ENCODE results near the gene TMEM91. TPM values are rescaled to one million over a fixed set of nuclear protein-coding genes. Genes with fewer than 3 reads are reported as not detected.

The TMEM91 gene
- total and polyA plus RNA-seq, 2 experiments from 2014 or later: 9.3 to 10.6 TPM

DNA sequence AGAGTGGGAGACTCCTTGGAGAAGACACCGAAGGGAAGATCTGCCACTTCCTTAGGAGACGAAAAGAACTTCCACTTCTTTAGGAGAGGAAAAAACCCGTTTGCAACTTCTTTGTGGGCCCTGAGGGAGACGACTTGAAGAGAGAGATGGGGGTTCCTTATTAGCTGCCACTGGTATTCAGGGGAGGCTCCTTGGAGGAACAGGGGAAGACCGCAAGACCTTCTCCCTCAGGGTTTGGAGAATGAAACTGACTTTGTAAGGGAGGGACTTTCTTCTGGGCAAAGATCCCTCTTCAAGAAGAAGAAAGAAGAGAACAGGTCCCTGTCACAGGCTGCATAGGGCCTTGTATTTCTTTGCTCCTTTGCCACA lies 21.7 kb downstream of the TMEM91 start:
- Mint-ChIP-seq H3K36me3 (ENCODE audit: low read depth) (peaks cover 9% of the 10 kb centered on the region), H3K27ac (peak overlapping the region; percentile 100), H3K9me3 (no peaks in the 10 kb centered on the region), H3K4me3 (peak overlapping the region; percentile 98), H3K4me1 (peaks cover 19% of the 10 kb centered on the region), H3K27me3 (ENCODE audit: insufficient read depth, low read depth, poor library complexity) (peaks cover 6% of the 10 kb centered on the region)
- H3K4me2 ChIP-seq: peak overlapping the region; percentile 83
- DNase-seq (ENCODE audit: low spot score) (no peak), ATAC-seq (no peak)
- no peaks in the 10 kb centered on the region for H3K27me3 ChIP-seq (ENCODE audit: insufficient read depth)
- H3K36me3 ChIP-seq (ENCODE audit: insufficient read depth): no peaks in the 10 kb centered on the region
- H3K4me3 ChIP-seq: peak overlapping the region; percentile 80
- no peaks in the 10 kb centered on the region for H3F3A ChIP-seq (replicated peaks; ENCODE audit: low read depth)
- no peaks in the 10 kb centered on the region for H3K9me2 ChIP-seq (ENCODE audit: insufficient read depth)
- H3K79me2 ChIP-seq (replicated peaks; ENCODE audit: insufficient read depth): peaks cover 35% of the 10 kb centered on the region
- H3K4me1 ChIP-seq (ENCODE audit: insufficient read depth): peaks cover 12% of the 10 kb centered on the region; the same call in 1 of the 2 replicates
- peak overlapping the region; percentile 35; the same call in 1 of the 2 replicates for H2AFZ ChIP-seq
- H3K27ac ChIP-seq (ENCODE audit: low read depth): peak overlapping the region; percentile 68
- TF ChIP-seq POLR2AphosphoS5 (IDR thresholded peaks at IDR 0.05; ENCODE audit: low read depth) (no peak), ZNF462 (CRISPR knock-in tag; IDR thresholded peaks at IDR 0.05) (no peak), EZH2 (IDR thresholded peaks at IDR 0.05; ENCODE audit: low read depth, unreplicated experiment) (no peak), CREB1 (CRISPR knock-in tag; IDR thresholded peaks at IDR 0.05; ENCODE audit: low read depth) (no peak), NANOG (IDR thresholded peaks at IDR 0.05; ENCODE audit: borderline replicate concordance) (no peak), STAT1 (IDR thresholded peaks at IDR 0.05; ENCODE audit: unreplicated experiment) (no peak), CTCF (conservative IDR thresholded peaks at IDR 0.05; ENCODE audit: low read depth in 2 of 2) (no peak), ZNF331 (CRISPR knock-in tag; IDR thresholded peaks at IDR 0.05; ENCODE audit: low read depth) (no peak)
- TF ChIP-seq, protein P1, sequence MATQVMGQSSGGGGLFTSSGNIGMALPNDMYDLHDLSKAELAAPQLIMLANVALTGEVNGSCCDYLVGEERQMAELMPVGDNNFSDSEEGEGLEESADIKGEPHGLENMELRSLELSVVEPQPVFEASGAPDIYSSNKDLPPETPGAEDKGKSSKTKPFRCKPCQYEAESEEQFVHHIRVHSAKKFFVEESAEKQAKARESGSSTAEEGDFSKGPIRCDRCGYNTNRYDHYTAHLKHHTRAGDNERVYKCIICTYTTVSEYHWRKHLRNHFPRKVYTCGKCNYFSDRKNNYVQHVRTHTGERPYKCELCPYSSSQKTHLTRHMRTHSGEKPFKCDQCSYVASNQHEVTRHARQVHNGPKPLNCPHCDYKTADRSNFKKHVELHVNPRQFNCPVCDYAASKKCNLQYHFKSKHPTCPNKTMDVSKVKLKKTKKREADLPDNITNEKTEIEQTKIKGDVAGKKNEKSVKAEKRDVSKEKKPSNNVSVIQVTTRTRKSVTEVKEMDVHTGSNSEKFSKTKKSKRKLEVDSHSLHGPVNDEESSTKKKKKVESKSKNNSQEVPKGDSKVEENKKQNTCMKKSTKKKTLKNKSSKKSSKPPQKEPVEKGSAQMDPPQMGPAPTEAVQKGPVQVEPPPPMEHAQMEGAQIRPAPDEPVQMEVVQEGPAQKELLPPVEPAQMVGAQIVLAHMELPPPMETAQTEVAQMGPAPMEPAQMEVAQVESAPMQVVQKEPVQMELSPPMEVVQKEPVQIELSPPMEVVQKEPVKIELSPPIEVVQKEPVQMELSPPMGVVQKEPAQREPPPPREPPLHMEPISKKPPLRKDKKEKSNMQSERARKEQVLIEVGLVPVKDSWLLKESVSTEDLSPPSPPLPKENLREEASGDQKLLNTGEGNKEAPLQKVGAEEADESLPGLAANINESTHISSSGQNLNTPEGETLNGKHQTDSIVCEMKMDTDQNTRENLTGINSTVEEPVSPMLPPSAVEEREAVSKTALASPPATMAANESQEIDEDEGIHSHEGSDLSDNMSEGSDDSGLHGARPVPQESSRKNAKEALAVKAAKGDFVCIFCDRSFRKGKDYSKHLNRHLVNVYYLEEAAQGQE (IDR thresholded peaks at IDR 0.05; ENCODE audit: unreplicated experiment): no peak
- peaks cover 3% of the 10 kb centered on the region for H4K20me1 ChIP-seq (replicated peaks; ENCODE audit: insufficient read depth)

Data from GM23338 (cell line).